ENCODE data around the gene ADAMTS17. TPM values are rescaled to one million over a fixed set of nuclear protein-coding genes. Genes with fewer than 3 reads are reported as not detected.

The ADAMTS17 gene
- total RNA-seq, 1 experiment from 2014 or later, result 4.2 TPM

GRCh38 chr15:100263721-100264455 lies 77.9 kb downstream of the ADAMTS17 start:
- DNase-seq (ENCODE audit: low read depth, low spot score), result no peak
- POLR2A ChIA-PET, result no interaction called here
- Histone ChIP-seq H3K27me3 (ENCODE audit: insufficient read depth, low read length) (no peaks in the 10 kb centered on the region), H3K9me3 (ENCODE audit: control insufficient read depth in 1 of 2, insufficient read depth in 1 of 2, low read depth in 1 of 2, low read length in 2 of 2) (no peaks in the 10 kb centered on the region), H3K27ac (ENCODE audit: low read depth, low read length) (no peak overlapping the region), H4K20me1 (ENCODE audit: insufficient read depth) (no peaks in the 10 kb centered on the region), H3K79me2 (ENCODE audit: insufficient read depth, low read length) (no peaks in the 10 kb centered on the region), H3K4me2 (ENCODE audit: low read length) (no peak overlapping the region), H2AFZ (ENCODE audit: low read depth, low read length, poor library complexity, severe bottlenecking) (no peak overlapping the region), H3K36me3 (ENCODE audit: control insufficient read depth in 1 of 2, insufficient read depth in 2 of 2, low read length in 2 of 2) (no peaks in the 10 kb centered on the region), H3K9ac (ENCODE audit: low read length) (no peak overlapping the region), H3K4me1 (ENCODE audit: control insufficient read depth in 1 of 2, insufficient read depth in 2 of 2, low read length in 2 of 2) (no peaks in the 10 kb centered on the region), H3K9me2 (ENCODE audit: insufficient read depth) (no peaks in the 10 kb centered on the region), H3K4me3 (replicated peaks in 1 of 2; ENCODE audit: low read depth in 1 of 2, low read length in 2 of 2) (no peak overlapping the region)
- CTCF ChIA-PET, result no interaction called here
- TF ChIP-seq, protein P1, sequence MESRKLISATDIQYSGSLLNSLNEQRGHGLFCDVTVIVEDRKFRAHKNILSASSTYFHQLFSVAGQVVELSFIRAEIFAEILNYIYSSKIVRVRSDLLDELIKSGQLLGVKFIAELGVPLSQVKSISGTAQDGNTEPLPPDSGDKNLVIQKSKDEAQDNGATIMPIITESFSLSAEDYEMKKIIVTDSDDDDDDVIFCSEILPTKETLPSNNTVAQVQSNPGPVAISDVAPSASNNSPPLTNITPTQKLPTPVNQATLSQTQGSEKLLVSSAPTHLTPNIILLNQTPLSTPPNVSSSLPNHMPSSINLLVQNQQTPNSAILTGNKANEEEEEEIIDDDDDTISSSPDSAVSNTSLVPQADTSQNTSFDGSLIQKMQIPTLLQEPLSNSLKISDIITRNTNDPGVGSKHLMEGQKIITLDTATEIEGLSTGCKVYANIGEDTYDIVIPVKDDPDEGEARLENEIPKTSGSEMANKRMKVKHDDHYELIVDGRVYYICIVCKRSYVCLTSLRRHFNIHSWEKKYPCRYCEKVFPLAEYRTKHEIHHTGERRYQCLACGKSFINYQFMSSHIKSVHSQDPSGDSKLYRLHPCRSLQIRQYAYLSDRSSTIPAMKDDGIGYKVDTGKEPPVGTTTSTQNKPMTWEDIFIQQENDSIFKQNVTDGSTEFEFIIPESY (IDR thresholded peaks at IDR 0.05; ENCODE audit: extremely low read depth, insufficient replicate concordance, low read length), result no peak
- TF ChIP-seq ZFX (IDR thresholded peaks at IDR 0.05) (no peak), SP1 (IDR thresholded peaks at IDR 0.05; ENCODE audit: low read depth) (no peak), SIN3A (IDR thresholded peaks at IDR 0.05; ENCODE audit: low read depth) (no peak), JUND (IDR thresholded peaks at IDR 0.05) (no peak), RAD21 (IDR thresholded peaks at IDR 0.05; ENCODE audit: low read depth) (no peak), ATF3 (IDR thresholded peaks at IDR 0.05) (no peak), TCF7L2 (IDR thresholded peaks at IDR 0.05; ENCODE audit: borderline replicate concordance, extremely low read depth, insufficient read depth, insufficient read length) (no peak), EZH2phosphoT487 (IDR thresholded peaks at IDR 0.05; ENCODE audit: borderline replicate concordance) (no peak), POLR2AphosphoS5 (IDR thresholded peaks at IDR 0.05; ENCODE audit: low read depth, low read length) (no peak), REST (IDR thresholded peaks at IDR 0.05; ENCODE audit: low read depth) (no peak), ZNF274 (IDR thresholded peaks at IDR 0.05; ENCODE audit: low read depth, low read length) (no peak), POLR2A (IDR thresholded peaks at IDR 0.05; ENCODE audit: borderline replicate concordance, extremely low read depth, insufficient read depth, insufficient read length) (no peak), CEBPB (IDR thresholded peaks at IDR 0.05; ENCODE audit: low read depth) (no peak)
- intact Hi-C loops (cut with micrococcal nuclease), result no loop called here
- no peak for ATAC-seq
- no TSS peak for BruUV-seq (replicated peaks)
- RAD21 ChIA-PET (ENCODE audit: low non-redundant PET in 1 of 2, low total read pairs in 2 of 2, uncharacterized antibody in 2 of 2, unreplicated experiment in 2 of 2), result no interaction called here

Measured in HCT116 (cell line).